K562 (cell line): Measurements from ENCODE around the gene KIAA1958. TPM values are rescaled to one million over a fixed set of nuclear protein-coding genes. Genes with fewer than 3 reads are reported as not detected.
A peak's percentile ranks its signal among the peaks of the same experiment; 100 is the strongest.

ENCODE experiments used
- ARID1B ChIP-seq: fragments of 450-650 bp; IDR thresholded peaks from 2 replicates; pipeline ENCODE4 v1.6.1; 2016; ENCODE audit warnings: antibody characterized with exemption, mild to moderate bottlenecking, inconsistent platforms
- NCOA2 ChIP-seq, 2 experiments: fragments of 450-650 bp; IDR thresholded peaks; 2 replicates each; pipeline ENCODE4 v1.6.1; 2018; ENCODE audit warnings: mild to moderate bottlenecking in 2 of 2, moderate library complexity in 1 of 2; ENCODE audit not compliant: partially characterized antibody in 2 of 2
- polyA plus RNA-seq, 8 experiments: library from polyadenylated mRNA; depleted of rRNA in 4 of 8; stranded (reverse) in 5 of 8; unstranded in 3 of 8; fragments of >200 nt; fragmentation: Nextera tagmentation in 2 of 8; fragmentation: Illumina TruSeq in 1 of 8; extraction: Ambion mirVana in 2 of 8; extraction: Trizol in 1 of 8; gene quantifications; 2 replicates each; pipeline versions ENCODE4 v1.2.1 to v1.2.3, GENCODE V29; 2011 to 2014; ENCODE audit warnings: inconsistent platforms in 1 of 8, missing spikeins in 1 of 8
- total RNA-seq, 7 experiments: library from RNA; depleted of rRNA in 6 of 7; stranded (reverse); fragments of >200 nt in 6 of 7; fragmentation: Illumina TruSeq in 2 of 7; extraction: Trizol in 2 of 7; gene quantifications; 2 replicates each; pipeline versions ENCODE4 v1.2.1 to v1.2.3, GENCODE V29; 2011 to 2021; ENCODE audit warnings: low replicate concordance in 1 of 7
- TF ChIP-seq, protein P1 (sequence below), 2 experiments: fragments of 450-650 bp in 1 of 2; sonication (generic) in 1 of 2; formaldehyde crosslinking in 1 of 2; IDR thresholded peaks; 2 replicates each; pipeline versions ENCODE4 v1.7.1 to v1.9.0; 2016 to 2022; ENCODE audit warnings: inconsistent platforms in 1 of 2, mild to moderate bottlenecking in 1 of 2, missing genetic modification reagents in 1 of 2
- TF ChIP-seq, protein P2 (sequence below): fragments of 450-650 bp; IDR thresholded peaks from 2 replicates; pipeline ENCODE4 v1.6.1; 2016; ENCODE audit warnings: mild to moderate bottlenecking, moderate library complexity

KIAA1958 gene
- total and polyA plus RNA-seq, 9 of the 15 experiments (the other 6 are each of a cell fraction or from before 2014, with no cell fraction given) = 1.1 to 16.0 (median 10.1) TPM

DNA sequence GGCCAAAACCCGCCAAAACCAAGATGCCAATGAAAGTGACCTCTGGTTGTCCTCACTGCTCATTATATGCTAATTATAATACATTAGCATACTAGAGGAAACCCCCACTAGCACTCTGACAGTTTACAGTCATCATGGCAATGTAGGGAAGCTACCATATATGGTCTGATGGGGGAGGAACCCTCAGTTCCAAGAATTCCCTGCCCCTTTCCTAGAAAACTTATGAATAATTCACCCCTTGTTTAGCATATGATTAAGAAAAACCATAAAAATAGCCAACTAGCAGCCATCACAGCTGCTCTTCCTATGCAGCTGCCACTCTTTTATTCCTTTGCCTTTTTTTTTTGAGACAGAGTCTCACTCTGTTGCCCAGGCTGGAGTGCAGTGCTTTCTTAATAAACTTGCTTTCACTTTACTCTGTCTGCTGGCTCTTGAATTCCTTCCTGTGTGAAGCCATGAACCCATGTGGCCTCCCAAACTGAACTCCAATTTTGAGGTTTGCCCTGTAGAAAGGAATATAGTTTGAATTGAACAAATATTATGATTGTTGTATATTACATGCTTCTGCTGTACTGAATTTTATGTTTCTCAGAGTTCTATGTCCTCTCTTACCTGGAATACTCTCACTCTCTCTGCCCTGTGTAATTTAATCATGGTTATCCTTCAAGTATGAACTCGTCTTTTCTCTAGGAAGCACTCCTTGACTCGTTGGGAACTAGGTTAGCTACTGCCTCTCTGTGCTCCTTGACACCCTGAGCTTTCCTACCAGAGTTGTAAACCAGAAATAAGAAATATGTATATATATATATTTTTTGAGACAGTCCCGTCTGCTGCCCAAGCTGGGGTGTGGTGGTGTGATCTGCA is 59.8 kb downstream of the KIAA1958 start (continued):
- TF ChIP-seq, protein P1, sequence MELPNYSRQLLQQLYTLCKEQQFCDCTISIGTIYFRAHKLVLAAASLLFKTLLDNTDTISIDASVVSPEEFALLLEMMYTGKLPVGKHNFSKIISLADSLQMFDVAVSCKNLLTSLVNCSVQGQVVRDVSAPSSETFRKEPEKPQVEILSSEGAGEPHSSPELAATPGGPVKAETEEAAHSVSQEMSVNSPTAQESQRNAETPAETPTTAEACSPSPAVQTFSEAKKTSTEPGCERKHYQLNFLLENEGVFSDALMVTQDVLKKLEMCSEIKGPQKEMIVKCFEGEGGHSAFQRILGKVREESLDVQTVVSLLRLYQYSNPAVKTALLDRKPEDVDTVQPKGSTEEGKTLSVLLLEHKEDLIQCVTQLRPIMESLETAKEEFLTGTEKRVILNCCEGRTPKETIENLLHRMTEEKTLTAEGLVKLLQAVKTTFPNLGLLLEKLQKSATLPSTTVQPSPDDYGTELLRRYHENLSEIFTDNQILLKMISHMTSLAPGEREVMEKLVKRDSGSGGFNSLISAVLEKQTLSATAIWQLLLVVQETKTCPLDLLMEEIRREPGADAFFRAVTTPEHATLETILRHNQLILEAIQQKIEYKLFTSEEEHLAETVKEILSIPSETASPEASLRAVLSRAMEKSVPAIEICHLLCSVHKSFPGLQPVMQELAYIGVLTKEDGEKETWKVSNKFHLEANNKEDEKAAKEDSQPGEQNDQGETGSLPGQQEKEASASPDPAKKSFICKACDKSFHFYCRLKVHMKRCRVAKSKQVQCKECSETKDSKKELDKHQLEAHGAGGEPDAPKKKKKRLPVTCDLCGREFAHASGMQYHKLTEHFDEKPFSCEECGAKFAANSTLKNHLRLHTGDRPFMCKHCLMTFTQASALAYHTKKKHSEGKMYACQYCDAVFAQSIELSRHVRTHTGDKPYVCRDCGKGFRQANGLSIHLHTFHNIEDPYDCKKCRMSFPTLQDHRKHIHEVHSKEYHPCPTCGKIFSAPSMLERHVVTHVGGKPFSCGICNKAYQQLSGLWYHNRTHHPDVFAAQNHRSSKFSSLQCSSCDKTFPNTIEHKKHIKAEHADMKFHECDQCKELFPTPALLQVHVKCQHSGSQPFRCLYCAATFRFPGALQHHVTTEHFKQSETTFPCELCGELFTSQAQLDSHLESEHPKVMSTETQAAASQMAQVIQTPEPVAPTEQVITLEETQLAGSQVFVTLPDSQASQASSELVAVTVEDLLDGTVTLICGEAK (IDR thresholded peaks at IDR 0.05) = peak; percentile 29; the same call in 1 of the 2 replicates
- TF ChIP-seq, protein P1 (CRISPR knock-in tag; IDR thresholded peaks at IDR 0.05) = no peak
- TF ChIP-seq NCOA2 (IDR thresholded peaks at IDR 0.05; ENCODE audit: partially characterized antibody in 2 of 2) (no peak), ARID1B (no peak)
- TF ChIP-seq, protein P2, sequence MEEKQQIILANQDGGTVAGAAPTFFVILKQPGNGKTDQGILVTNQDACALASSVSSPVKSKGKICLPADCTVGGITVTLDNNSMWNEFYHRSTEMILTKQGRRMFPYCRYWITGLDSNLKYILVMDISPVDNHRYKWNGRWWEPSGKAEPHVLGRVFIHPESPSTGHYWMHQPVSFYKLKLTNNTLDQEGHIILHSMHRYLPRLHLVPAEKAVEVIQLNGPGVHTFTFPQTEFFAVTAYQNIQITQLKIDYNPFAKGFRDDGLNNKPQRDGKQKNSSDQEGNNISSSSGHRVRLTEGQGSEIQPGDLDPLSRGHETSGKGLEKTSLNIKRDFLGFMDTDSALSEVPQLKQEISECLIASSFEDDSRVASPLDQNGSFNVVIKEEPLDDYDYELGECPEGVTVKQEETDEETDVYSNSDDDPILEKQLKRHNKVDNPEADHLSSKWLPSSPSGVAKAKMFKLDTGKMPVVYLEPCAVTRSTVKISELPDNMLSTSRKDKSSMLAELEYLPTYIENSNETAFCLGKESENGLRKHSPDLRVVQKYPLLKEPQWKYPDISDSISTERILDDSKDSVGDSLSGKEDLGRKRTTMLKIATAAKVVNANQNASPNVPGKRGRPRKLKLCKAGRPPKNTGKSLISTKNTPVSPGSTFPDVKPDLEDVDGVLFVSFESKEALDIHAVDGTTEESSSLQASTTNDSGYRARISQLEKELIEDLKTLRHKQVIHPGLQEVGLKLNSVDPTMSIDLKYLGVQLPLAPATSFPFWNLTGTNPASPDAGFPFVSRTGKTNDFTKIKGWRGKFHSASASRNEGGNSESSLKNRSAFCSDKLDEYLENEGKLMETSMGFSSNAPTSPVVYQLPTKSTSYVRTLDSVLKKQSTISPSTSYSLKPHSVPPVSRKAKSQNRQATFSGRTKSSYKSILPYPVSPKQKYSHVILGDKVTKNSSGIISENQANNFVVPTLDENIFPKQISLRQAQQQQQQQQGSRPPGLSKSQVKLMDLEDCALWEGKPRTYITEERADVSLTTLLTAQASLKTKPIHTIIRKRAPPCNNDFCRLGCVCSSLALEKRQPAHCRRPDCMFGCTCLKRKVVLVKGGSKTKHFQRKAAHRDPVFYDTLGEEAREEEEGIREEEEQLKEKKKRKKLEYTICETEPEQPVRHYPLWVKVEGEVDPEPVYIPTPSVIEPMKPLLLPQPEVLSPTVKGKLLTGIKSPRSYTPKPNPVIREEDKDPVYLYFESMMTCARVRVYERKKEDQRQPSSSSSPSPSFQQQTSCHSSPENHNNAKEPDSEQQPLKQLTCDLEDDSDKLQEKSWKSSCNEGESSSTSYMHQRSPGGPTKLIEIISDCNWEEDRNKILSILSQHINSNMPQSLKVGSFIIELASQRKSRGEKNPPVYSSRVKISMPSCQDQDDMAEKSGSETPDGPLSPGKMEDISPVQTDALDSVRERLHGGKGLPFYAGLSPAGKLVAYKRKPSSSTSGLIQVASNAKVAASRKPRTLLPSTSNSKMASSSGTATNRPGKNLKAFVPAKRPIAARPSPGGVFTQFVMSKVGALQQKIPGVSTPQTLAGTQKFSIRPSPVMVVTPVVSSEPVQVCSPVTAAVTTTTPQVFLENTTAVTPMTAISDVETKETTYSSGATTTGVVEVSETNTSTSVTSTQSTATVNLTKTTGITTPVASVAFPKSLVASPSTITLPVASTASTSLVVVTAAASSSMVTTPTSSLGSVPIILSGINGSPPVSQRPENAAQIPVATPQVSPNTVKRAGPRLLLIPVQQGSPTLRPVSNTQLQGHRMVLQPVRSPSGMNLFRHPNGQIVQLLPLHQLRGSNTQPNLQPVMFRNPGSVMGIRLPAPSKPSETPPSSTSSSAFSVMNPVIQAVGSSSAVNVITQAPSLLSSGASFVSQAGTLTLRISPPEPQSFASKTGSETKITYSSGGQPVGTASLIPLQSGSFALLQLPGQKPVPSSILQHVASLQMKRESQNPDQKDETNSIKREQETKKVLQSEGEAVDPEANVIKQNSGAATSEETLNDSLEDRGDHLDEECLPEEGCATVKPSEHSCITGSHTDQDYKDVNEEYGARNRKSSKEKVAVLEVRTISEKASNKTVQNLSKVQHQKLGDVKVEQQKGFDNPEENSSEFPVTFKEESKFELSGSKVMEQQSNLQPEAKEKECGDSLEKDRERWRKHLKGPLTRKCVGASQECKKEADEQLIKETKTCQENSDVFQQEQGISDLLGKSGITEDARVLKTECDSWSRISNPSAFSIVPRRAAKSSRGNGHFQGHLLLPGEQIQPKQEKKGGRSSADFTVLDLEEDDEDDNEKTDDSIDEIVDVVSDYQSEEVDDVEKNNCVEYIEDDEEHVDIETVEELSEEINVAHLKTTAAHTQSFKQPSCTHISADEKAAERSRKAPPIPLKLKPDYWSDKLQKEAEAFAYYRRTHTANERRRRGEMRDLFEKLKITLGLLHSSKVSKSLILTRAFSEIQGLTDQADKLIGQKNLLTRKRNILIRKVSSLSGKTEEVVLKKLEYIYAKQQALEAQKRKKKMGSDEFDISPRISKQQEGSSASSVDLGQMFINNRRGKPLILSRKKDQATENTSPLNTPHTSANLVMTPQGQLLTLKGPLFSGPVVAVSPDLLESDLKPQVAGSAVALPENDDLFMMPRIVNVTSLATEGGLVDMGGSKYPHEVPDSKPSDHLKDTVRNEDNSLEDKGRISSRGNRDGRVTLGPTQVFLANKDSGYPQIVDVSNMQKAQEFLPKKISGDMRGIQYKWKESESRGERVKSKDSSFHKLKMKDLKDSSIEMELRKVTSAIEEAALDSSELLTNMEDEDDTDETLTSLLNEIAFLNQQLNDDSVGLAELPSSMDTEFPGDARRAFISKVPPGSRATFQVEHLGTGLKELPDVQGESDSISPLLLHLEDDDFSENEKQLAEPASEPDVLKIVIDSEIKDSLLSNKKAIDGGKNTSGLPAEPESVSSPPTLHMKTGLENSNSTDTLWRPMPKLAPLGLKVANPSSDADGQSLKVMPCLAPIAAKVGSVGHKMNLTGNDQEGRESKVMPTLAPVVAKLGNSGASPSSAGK = peak; percentile 36; the same call in 1 of the 2 replicates
